Brain pericyte (primary cell): ENCODE results near the gene SLC51B.
A peak's percentile ranks its signal among the peaks of the same experiment; 100 is the strongest.
"Not testable (repeated sequence)": the region's sequence is repeated elsewhere in the genome, so short reads cannot be mapped to it uniquely, and the experiment has no call there.

Source experiments
- DNase-seq: peaks from one replicate; pipeline ENCODE4 v3.0.0-alpha.2; 2012; ENCODE audit warnings: low read depth, low spot score

The SLC51B gene

GRCh38 chr15:65041787-65042186, 3.4 kb upstream of the SLC51B start:
- no peak for DNase-seq

- no peak for DNase-seq
These were observed 2.3 kb upstream of the SLC51B start for GRCh38 chr15:65042776-65043327.

- not testable (repeated sequence) for DNase-seq
These were observed 969 bp upstream of the SLC51B start for GRCh38 chr15:65044218-65044617.

GRCh38 chr15:65048241-65048640, 3.1 kb downstream of the SLC51B start:
- DNase-seq: no peak

GRCh38 chr15:65049418-65049840, 4.2 kb downstream of the SLC51B start:
- DNase-seq: peak; percentile 67

GRCh38 chr15:65050270-65050669, 5.1 kb downstream of the SLC51B start:
- no peak for DNase-seq

GRCh38 chr15:65051266-65051665, 6.1 kb downstream of the SLC51B start:
- no peak for DNase-seq

GRCh38 chr15:65052956-65053355, 7.8 kb downstream of the SLC51B start:
- DNase-seq: no peak

GRCh38 chr15:65054333-65055200, 9.4 kb downstream of the SLC51B start:
- DNase-seq: no peak

GRCh38 chr15:65055201-65055870, 10.1 kb downstream of the SLC51B start:
- no peak for DNase-seq

GRCh38 chr15:65056106-65056505, 10.9 kb downstream of the SLC51B start:
- no peak for DNase-seq

- no peak for DNase-seq
These were observed 11.8 kb downstream of the SLC51B start for GRCh38 chr15:65056868-65057548.

GRCh38 chr15:65057549-65057940, 12.4 kb downstream of the SLC51B start:
- DNase-seq: no peak

GRCh38 chr15:65058394-65059368, 13.5 kb downstream of the SLC51B start:
- no peak for DNase-seq

- no peak for DNase-seq
These were observed 14.2 kb downstream of the SLC51B start for GRCh38 chr15:65059369-65059750.

- DNase-seq: no peak
These were observed 14.9 kb downstream of the SLC51B start for GRCh38 chr15:65059931-65060596.

- DNase-seq: no peak
These were observed 15.6 kb downstream of the SLC51B start for GRCh38 chr15:65060641-65061397.

- no peak for DNase-seq
These were observed 16.9 kb downstream of the SLC51B start for GRCh38 chr15:65062061-65062460.

- no peak for DNase-seq
These were observed 17.5 kb downstream of the SLC51B start for GRCh38 chr15:65062726-65063125.
